GM19238 (cell line): Measurements from ENCODE around the gene RHNO1.
A peak's percentile ranks its signal among the peaks of the same experiment; 100 is the strongest.
"Not testable (repeated sequence)": the region's sequence is repeated elsewhere in the genome, so short reads cannot be mapped to it uniquely, and the experiment has no call there.

Source experiments
- DNase-seq: peaks from one replicate; pipeline ENCODE4 v3.0.0; 2011; ENCODE audit warnings: low spot score; ENCODE audit not compliant: insufficient read length

Gene RHNO1

GRCh38 chr12:2858944-2859421 lies 18.0 kb upstream of the RHNO1 start:
- DNase-seq, result no peak

- DNase-seq, result no peak
Measured at GRCh38 chr12:2860170-2860569, 16.9 kb upstream of the RHNO1 start.

GRCh38 chr12:2862876-2863275 lies 14.1 kb upstream of the RHNO1 start:
- DNase-seq, result no peak

- DNase-seq, result not testable (repeated sequence)
Measured at GRCh38 chr12:2863402-2863801, 13.6 kb upstream of the RHNO1 start.

- DNase-seq, result no peak
Measured at GRCh38 chr12:2864198-2864597, 12.8 kb upstream of the RHNO1 start.

DNA sequence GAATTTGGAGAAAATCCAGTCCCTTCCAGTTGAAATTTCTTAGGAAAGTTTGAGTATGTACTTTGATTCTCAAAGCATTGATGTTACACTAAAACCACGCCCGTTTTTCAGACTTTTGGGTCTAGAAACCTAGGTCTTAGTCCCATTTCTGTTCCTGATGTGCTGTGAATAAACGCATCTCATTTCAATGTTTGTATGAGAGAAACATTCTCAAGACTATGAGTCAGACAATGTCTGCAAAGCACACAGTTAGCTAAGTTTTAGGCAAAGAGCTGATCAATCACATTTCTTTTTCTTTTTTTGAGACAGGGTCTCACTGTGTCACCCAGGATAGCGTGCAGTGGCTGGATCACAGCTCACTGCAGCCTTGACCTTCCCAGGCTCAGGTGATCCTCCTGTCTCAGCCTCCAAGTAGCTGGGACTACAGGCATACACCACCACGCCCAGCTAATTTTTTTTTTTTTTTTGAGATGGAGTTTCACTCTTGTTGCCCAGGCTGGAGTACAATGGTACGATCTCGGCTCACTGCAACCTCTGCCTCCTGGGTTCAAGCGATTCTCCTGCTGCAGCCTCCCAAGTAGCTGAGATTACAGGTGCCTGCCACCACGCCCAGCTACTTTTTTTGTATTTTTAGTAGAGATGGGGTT lies 7.9 kb upstream of the RHNO1 start:
- not testable (repeated sequence) for DNase-seq

GRCh38 chr12:2876431-2877046 lies 484 bp upstream of the RHNO1 start:
- peak; percentile 53 for DNase-seq

DNA sequence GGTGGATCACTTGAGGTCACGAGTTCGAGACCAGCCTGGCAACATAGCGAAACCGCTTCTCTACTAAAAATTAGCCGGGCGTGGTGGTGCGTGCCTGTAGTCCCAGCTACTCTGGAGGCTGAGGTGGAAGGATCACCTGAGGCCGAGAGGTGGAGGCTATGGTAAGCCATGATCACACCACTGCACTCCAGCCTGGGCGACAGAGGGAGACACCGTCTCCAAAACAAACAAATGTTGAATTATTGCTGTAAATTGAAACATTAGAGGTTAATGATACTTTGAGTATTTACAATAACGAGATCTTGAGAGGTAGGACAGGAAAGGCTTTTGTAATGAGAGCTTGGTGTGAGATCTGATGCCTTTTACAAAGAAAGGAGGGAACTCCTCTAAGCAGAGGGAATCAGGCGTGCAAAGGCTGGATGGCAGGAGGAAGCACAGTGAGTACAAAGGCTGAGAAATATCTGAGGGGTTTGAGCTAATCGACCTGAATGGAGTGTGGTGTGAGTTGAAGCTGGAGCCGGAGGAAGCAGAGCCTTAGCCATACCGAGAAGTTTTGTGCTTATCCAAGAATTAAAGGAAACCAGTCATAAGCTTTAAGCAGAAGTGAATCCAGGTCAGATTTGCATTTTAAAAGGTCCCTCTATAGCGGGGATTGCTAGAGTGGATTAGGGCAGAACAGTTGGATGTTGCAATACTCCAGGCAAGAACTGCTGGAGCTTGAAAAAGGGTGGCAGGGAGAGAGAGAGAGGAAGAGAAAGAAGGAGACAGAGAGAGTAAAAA lies 1.1 kb downstream of the RHNO1 start:
- DNase-seq, result no peak

DNA sequence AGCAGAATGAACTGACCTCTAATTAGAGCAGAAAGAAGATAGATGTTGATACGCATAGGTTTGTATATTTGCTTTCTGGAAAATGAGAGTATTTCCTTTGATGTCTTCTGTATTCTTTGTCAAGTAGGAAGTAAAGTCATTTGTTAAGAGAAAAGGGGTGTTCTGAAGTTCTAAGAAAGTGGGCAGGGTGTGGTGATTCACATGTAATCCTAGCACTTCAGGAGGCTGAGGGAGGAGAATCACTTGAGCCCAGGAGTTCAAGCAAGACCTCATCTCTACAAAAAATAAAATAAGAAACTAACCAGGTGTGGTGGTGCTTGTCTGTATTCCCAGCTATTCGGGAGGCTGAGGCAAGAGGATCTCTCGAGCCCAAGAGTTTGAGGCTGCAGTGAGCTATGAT lies 2.8 kb downstream of the RHNO1 start:
- no peak for DNase-seq

GRCh38 chr12:2884810-2885209 lies 7.8 kb downstream of the RHNO1 start:
- no peak for DNase-seq

DNA sequence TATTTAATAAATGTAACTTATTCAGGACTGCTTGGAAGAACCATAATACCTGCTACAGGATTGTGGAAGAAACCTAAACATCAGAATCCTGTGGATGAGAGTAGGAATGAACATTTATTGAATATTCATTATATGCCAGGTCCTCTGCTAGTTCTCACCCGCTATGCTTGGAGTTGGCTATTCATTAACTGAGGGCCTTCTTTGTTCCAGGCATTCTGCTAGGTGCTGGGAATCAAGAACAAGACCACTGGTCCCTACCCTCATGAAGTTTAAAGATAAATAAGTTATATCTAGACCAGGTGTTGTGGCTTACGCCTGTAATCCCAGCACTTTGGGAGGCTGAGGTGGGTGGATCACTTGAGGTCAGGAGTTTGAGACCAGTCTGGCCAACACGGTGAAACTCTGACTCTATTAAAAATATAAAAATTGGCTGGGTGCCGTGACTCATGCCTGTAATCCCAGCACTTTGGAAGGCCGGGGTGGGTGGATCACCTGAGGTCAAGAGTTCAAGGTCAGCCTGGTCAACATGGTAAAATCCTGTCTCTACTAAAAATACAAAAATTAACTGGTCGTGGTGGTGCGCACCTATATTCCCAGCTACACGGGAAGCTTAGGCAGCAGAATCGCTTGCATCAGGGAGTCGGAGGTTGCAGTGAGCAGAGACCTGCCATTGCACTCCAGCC lies 9.9 kb downstream of the RHNO1 start:
- no peak for DNase-seq

DNA sequence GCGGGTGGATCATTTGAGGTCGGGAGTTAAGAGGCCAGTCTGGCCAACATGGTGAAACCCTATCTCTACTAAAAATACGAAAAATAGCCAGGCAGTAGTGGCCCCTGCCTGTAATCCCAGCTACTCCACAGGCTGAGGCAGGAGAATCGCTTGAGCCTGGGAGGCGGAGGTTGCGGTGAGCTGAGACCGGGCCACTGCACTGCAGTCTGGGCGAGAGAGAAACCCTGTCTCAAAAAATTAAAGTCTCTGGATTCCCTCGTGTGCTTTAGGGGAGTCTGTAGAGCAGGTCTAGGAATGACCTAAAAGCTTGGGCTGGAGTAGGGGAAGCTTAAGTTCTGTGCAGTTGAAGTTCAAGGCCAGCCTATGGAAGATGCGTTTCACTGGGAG lies 13.0 kb downstream of the RHNO1 start:
- DNase-seq, result no peak

DNA sequence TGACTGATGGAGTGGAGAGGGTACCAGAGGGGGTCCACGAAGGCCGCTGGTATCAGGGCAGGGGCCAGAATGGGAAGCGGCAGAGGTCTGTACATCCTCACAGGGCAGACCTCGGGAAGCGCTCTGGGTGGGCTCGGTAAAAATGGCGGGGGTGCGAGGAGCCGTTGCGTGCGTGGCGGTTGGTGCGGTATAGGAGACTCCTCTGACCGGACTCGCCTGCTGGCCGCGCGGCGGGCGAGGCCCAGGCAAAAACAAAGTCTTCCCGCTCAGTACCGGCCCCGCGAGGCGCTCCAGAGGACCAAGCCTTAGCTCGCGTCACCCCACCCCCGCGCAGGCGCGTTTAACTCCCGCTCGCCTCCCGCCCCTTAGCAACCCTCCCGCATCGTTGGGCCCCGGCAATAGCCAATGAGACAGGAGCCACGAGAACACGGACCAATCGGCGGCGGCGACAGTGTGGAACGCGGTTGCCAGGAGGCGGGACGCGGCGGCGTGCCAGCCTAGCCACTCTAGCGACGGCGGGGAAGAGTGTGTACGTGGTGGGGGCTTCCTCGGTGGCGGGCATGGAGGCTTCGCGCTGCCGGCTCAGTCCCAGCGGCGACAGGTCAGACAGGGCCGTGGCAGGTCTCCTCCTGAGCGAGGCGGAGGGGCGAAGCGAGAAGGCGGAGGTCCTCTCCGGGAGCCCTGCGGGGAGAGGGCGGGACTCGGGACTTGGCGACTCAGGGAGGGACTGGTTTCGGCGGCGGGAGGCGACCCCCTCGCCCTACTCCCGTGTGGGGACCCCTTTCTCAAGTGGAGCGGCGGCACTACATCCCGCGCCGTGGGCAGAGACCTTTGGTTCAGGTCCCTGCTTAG lies 13.6 kb downstream of the RHNO1 start, which contains the start of gene TULP3:
TSS of gene TULP3 (plus strand) at position 504 of the 852 bp plus-strand sequence. CDS start at position 561, 57 bp downstream.
- peak; percentile 95 for DNase-seq

DNA sequence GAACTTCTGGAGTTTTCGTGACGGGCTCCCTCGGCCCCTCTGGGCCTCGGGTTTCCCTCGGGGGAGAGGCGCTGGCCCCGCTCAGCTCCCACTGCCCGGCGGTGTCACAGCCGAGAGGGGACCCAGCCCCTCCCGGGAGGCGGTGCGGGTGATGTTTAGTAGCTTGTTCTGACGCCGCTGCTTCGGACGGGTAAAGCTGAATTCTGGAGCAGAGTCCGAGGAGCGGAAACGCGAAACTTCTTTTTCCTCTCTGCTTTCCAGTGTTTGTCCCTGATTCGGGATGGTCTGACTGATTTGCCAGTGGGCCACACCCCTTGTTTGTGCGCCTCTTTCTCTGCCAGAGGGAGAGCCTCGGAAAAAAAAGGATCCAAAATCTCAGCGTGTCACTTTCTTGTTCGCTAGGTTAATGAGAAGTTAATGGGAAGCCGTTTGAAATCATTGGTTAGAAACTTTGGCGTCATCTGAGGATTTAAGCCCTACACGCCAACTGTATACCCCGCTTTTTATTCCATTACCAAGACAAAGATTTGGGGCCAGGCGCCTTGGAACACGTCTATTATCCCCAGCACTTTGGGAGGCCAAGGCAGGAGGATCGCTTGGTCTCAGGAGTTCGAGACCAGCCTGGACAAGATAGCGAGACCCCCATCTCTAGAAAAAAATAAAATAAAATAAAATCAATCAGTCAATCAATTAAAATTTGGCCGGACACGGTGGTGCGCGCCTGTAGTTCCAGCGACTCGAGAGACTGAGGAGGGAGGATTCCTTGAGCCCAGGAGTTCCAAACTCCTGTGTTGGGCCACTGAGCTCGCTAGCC lies 14.4 kb downstream of the RHNO1 start:
- no peak for DNase-seq

DNA sequence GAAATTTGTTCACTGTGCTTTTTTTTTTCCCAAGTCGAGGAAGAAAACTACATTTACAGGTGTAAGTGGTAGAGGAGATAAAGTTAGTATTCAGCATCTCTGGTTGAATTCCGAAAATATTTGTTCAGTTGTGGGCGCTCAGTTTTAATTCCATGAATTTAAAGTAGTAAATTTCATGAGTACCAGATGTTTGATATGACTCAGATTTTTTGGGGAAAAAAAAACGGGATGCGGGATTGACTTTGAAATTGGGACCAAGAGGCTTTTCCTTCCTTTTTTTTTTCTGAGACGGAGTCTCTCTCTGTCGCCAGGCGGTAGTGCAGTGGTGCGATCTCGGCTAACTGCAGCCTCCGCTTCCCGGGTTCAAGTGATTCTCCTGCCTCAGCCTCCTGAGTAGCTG lies 15.2 kb downstream of the RHNO1 start:
- DNase-seq, result no peak

- no peak for DNase-seq
Measured at GRCh38 chr12:2893007-2893406, 16.0 kb downstream of the RHNO1 start.

DNA sequence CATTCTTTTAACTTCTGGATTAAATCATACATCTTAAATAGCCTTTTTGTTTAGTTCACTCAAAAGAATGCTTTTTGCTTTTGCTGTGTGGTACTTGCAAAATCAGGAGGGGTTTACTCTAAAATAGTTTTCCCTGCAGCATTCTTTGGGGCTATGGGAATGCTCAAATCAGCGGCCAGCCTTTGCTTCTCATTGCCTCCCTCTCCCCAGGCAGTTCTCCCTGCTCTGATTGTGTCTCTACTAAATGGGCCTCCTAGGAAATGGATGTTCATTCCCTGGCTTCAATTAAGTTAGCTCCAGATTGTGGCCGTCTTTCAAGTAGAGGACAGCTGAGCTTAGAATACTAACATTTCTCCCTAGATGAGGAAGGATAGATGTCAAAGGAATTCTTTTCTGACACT lies 18.0 kb downstream of the RHNO1 start:
- DNase-seq, result no peak

DNA sequence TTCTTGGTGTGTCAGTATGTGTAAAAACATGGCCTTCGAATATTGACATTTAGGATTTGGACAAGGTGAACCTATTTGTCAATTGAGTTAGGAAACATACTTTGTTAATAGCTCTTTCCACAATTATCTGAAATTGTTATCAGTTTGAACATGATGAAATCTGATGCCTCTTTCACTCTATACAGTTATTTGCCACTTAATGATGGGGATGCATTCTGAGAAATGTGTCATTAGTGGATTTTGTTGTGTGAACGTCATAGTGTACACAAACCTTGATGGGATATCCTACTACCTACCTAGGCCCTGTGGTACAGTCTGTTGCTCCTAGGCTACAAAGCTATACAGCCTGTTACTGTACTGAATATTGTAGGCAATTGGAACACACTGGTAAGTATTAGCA lies 18.5 kb downstream of the RHNO1 start:
- no peak for DNase-seq

GRCh38 chr12:2897418-2897817 lies 20.4 kb downstream of the RHNO1 start:
- no peak for DNase-seq

DNA sequence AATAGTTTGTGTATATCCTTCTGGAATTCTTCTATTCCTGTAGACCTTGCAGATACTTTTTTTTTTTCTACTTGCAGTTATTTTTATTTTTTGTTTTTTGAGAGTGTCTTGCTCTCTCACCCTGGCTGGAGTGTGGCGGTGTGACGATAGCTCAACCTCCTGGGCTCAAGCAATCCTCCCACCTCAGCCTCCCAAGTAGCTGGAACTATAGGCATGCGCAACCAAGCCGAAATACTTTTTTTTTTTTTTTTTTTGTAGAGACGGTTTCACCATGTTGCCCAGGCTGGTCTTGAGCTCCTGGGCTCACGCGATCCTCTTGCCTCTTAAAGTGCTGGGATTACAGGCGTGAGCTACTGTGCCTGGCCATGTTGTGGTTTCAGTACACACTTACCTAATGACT lies 23.6 kb downstream of the RHNO1 start:
- DNase-seq, result no peak
